A549 (cell line): ENCODE measurements around the gene SSH2.

Experiments used
- CEBPB ChIP-seq, 2 experiments: fragments of >200 bp in 1 of 2; sonication (Bioruptor Twin) in 1 of 2; formaldehyde crosslinking in 1 of 2; IDR thresholded peaks; 2 replicates each; pipeline ENCODE4 v1.6.1; 2012 to 2016
- CHD4 ChIP-seq: fragments of 200-600 bp; sonication (generic); IDR thresholded peaks from 2 replicates; pipeline ENCODE4 v1.6.1; 2016; ENCODE audit warnings: antibody characterized with exemption, mild to moderate bottlenecking, borderline replicate concordance
- CTCF ChIP-seq: fragments of >200 bp; sonication (Bioruptor Twin); formaldehyde crosslinking; IDR thresholded peaks from 3 replicates; pipeline ENCODE4 v1.5.1; 2016
- JUNB ChIP-seq: fragments of >200 bp; sonication (Bioruptor Twin); formaldehyde crosslinking; IDR thresholded peaks from 2 replicates; pipeline ENCODE4 v1.6.1; 2016
- MAX ChIP-seq: IDR thresholded peaks from 2 replicates; pipeline ENCODE4 v1.6.1; 2012
- MAZ ChIP-seq: fragments of 150-350 bp; IDR thresholded peaks from 2 replicates; pipeline ENCODE4 v1.6.1; 2014; ENCODE audit warnings: antibody characterized with exemption, low read depth, low read length, borderline replicate concordance
- REST ChIP-seq: fragments of 200-600 bp; sonication (generic); IDR thresholded peaks from 2 replicates; pipeline ENCODE4 v1.6.1; 2016; ENCODE audit warnings: antibody characterized with exemption, mild to moderate bottlenecking, moderate library complexity
- RFX5 ChIP-seq: fragments of 450-650 bp; IDR thresholded peaks from 2 replicates; pipeline ENCODE4 v1.7.1; 2014; ENCODE audit warnings: antibody characterized with exemption, mild to moderate bottlenecking, moderate library complexity

GRCh38 chr17:29744121-29744520 lies 185.9 kb downstream of the SSH2 start:
- no peak for TF ChIP-seq RFX5
- TF ChIP-seq CTCF, result no peak
- no peak for TF ChIP-seq CHD4
- TF ChIP-seq MAX, result no peak
- TF ChIP-seq JUNB, result no peak
- no peak for TF ChIP-seq REST
- no peak for TF ChIP-seq CEBPB (IDR thresholded peaks at IDR 0.05)
- TF ChIP-seq MAZ, result no peak
